ENCODE measurements around the gene VPS52. TPM values are rescaled to one million over a fixed set of nuclear protein-coding genes. Genes with fewer than 3 reads are reported as not detected.

VPS52 gene
- total and polyA plus RNA-seq, 9 of the 15 experiments (the other 6 are each of a cell fraction or from before 2014, with no cell fraction given) = 24.4 to 103 (median 40.2) TPM

- Histone ChIP-seq H4K20me1 (replicated peaks; ENCODE audit: control insufficient read depth, insufficient read depth, low read length) (peaks cover 42% of the 10 kb centered on the region), H3K9me3 (replicated peaks; ENCODE audit: control insufficient read depth, insufficient read depth, low read depth, low read length) (no peaks in the 10 kb centered on the region), H3K27ac (ENCODE audit: extremely low read depth, low read depth, low read length) (peak within 1 kb of the TSS; percentile 98), H3K27me3 (ENCODE audit: control insufficient read depth in 2 of 2, insufficient read depth in 2 of 2, low read length in 2 of 2) (no peaks in the 10 kb centered on the region), H3K4me1 (replicated peaks in 1 of 2; ENCODE audit: control insufficient read depth in 2 of 2, insufficient read depth in 2 of 2, low read length in 2 of 2) (peaks cover 39 to 40% of the 10 kb centered on the region in 2 experiments), H3K4me3 (peak within 1 kb of the TSS; percentile 93), H3K79me2 (ENCODE audit: control insufficient read depth, insufficient read depth, low read length) (peaks cover 45% of the 10 kb centered on the region), H3K9me1 (ENCODE audit: control insufficient read depth, insufficient read depth, low read length) (no peaks in the 10 kb centered on the region), H2AFZ (ENCODE audit: low read depth, low read length) (peak within 1 kb of the TSS; percentile 82), H3K9ac (ENCODE audit: insufficient read depth in 1 of 2, low read depth in 2 of 2, low read length in 2 of 2) (peak within 1 kb of the TSS; percentile 90 to 100), H3K36me3 (ENCODE audit: control insufficient read depth, insufficient read depth, low read length) (peaks cover 91% of the 10 kb centered on the region), H3K4me2 (ENCODE audit: insufficient read depth, low read length) (peak within 1 kb of the TSS; percentile 99)
- ChIA-PET CTCF (ENCODE audit: low intra/inter-chr PET ratio) (interaction anchor here (0.6 to 6.6 kb wide), 5 partner anchors 68 to 154 kb away, joined by 3 to 64 read pairs (median 3); no protein-coding TSS in a partner anchor), POLR2A (interaction anchor here (0.5 to 8.1 kb wide), 32 partner anchors 8 to 599 kb away, joined by 3 to 90 read pairs (median 4); partner anchors contain the start of genes KIFC1, PFDN6, RGL2 and RING1)
- no TSS peak for BruUV-seq (replicated peaks)
- intact Hi-C loops (cut with micrococcal nuclease) (loop anchor here (2.0 to 10.0 kb wide), 3 partner anchors 134 to 298 kb away; partner anchors contain the start of genes CUTA and PHF1), in situ Hi-C loops (cut with MboI) (loop anchor here (10.0 kb wide), 1 partner anchor 128 kb away; no protein-coding TSS in a partner anchor)
- 2% methylated on average over 68 of the region's 80 CpGs for WGBS (ENCODE audit: insufficient coverage, low coverage, missing lambda C conversion rate)
- peak; percentile 90 to 95 (median 92) for DNase-seq (ENCODE audit: extremely low read depth in 1 of 4, low spot score in 3 of 4)
- peak; percentile 83 for ATAC-seq
- FAIRE-seq = peak; percentile 59
- peak; percentile 90; the same call in 1 of the 2 replicates for TF ChIP-seq ZBTB1 (CRISPR knock-in tag; IDR thresholded peaks at IDR 0.05; ENCODE audit: borderline replicate concordance, low read depth)
- TF ChIP-seq ZBTB49 (CRISPR knock-in tag; IDR thresholded peaks at IDR 0.05; ENCODE audit: borderline replicate concordance) = no peak
- TF ChIP-seq NKRF (IDR thresholded peaks at IDR 0.05; ENCODE audit: borderline replicate concordance) = no peak
- peak; percentile 95 for TF ChIP-seq MYC (IDR thresholded peaks at IDR 0.05; ENCODE audit: low read depth, low read length)
- peak; percentile 28; the same call in 1 of the 2 replicates for TF ChIP-seq MYC (CRISPR knock-in tag; IDR thresholded peaks at IDR 0.05; ENCODE audit: borderline replicate concordance, low read depth)
- no peak for TF ChIP-seq ZNF785 (CRISPR knock-in tag; IDR thresholded peaks at IDR 0.05)
- peak in 1 of 2 experiments; percentile 97; a peak in 3 of 4 replicates for TF ChIP-seq NONO (IDR thresholded peaks at IDR 0.05; ENCODE audit: low read depth in 2 of 2, low read length in 1 of 2)
- peak; percentile 81 for TF ChIP-seq ZNF431 (CRISPR knock-in tag; IDR thresholded peaks at IDR 0.05)
- peak; percentile 69; the same call in 1 of the 2 replicates for TF ChIP-seq ZNF263 (CRISPR knock-in tag; IDR thresholded peaks at IDR 0.05; ENCODE audit: borderline replicate concordance)
These were observed 5.4 kb upstream of the VPS52 start, which contains the start of gene B3GALT4 for GRCh38 chr6:33276864-33277662. Gene B3GALT4 (plus strand): TSS chr6:33277123. CDS start chr6:33277420, 297 bp downstream.
